GM18951 (cell line): ENCODE results near the gene PRSS50.

ENCODE experiments used
- POLR2A ChIP-seq: IDR thresholded peaks from 4 replicates; pipeline ENCODE4 v1.6.1; 2011; ENCODE audit warnings: mild to moderate bottlenecking; ENCODE audit not compliant: insufficient read length, insufficient read depth; ENCODE audit errors: extremely low read depth
- in situ Hi-C: fragments of 300-500 bp; cut with MboI; formaldehyde crosslinking; loops from one replicate; pipeline ENCODE4 v1.12.0; 2022; ENCODE audit warnings: low sequenced_read_pairs, mixed read lengths, inconsistent platforms; ENCODE audit not compliant: unreplicated experiment

PRSS50 gene

DNA sequence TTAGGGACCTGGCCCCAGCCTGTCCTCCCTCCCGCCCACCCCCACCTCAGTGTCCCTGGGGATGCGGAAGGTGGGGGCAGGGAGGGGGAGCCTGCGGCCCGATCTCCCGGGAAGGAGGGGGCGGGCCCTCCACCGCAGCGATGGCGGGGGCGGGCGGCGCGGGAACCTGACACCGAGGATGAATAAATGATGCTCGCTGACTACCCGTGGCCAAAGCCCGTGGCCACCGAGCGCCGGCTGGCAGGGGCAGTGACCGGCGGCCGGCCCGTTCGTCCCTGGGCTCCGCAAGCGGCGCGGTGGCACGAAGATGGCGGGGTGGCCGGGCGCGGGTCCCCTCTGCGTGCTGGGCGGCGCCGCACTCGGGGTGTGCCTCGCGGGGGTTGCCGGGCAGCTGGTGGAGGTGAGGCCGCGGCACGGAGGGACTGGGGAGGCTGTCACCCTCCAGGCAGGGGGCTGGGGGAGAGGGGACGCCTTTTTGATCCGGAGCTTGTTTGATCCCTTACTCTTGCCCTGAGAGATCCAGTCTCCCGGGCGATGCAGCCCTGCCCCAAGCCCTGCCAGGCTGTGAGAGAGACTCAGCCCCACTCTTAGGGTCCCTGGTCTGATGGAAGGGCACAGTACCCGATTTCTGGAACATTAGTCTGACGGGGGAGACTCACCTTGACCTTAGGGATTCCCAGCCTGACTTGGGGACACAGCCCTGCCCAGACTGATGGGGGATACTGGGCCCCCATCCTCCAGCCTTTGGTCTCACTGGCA lies 16.3 kb downstream of the PRSS50 start, which contains the start of gene TMIE:
Gene TMIE, plus strand, starts transcription at position 212 of the 759 bp plus-strand sequence. Its CDS starts 96 bp downstream, at position 308.
- no peak for TF ChIP-seq POLR2A
- in situ Hi-C loops, result loop anchor here (25.0 kb wide), 1 partner anchor 636 kb away; no protein-coding TSS in a partner anchor

DNA sequence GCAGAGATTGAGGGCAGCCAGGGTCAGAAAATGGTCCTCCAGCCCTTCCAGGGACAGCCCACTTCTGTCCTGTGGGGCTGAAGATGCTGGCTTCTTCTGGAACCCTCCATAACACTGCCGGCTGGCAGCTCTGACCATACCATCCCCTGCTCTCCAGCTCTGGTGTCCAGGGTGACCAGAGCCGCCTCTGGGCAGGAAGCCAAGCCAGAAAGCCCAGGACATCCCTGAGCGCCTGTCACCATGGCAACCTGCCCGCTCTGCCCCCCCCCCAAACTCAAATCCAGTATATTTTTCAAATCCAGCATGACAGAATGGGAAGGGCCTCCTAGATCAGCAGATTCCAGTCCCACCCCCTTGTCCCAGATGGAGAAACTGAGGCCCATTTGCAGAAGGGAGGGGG lies 16.9 kb downstream of the PRSS50 start:
- in situ Hi-C loops, result loop anchor here (25.0 kb wide), 1 partner anchor 637 kb away; no protein-coding TSS in a partner anchor
- TF ChIP-seq POLR2A, result no peak

DNA sequence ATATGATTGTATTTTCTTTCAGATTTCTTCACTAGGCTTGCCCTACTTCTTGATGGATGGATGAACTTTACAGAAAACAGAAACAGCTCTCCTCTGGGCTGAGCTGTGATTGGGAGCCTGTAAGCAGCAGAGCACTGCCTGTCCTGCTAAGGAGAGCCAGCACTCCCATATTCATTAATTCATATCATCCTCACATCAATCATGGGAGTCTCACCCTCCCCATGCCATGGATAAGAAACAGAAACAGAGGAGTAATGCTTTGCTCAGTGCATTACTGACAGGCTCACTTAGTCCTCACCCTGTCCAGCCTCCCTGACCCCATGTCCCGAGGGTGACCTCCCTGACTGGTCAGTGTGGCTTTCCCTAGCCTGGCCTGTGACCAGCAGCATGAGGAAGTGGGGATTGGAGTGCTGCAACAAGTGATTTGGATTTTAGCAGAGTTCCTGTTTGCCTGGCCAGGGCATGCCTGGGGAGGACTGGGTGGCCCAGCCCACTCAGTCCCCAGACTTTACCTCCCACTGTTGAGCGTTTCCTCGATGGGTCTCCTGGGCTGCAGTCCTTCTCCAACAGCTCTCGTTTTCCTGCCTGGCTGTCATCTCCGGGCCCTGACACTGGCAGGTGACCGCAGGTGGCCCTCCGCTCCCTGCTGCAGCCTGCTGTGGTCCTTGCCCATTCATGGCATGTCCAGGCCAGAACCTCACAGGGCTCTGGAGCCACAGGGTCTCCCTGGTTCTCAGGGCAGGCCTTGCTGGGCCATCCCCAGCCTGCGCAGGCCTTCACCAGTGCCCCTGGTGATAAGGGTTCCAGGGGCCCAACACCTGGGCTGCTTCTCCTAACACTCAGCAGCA lies 17.8 kb downstream of the PRSS50 start:
- in situ Hi-C loops, result loop anchor here (25.0 kb wide), 1 partner anchor 637 kb away; no protein-coding TSS in a partner anchor
- TF ChIP-seq POLR2A, result no peak

DNA sequence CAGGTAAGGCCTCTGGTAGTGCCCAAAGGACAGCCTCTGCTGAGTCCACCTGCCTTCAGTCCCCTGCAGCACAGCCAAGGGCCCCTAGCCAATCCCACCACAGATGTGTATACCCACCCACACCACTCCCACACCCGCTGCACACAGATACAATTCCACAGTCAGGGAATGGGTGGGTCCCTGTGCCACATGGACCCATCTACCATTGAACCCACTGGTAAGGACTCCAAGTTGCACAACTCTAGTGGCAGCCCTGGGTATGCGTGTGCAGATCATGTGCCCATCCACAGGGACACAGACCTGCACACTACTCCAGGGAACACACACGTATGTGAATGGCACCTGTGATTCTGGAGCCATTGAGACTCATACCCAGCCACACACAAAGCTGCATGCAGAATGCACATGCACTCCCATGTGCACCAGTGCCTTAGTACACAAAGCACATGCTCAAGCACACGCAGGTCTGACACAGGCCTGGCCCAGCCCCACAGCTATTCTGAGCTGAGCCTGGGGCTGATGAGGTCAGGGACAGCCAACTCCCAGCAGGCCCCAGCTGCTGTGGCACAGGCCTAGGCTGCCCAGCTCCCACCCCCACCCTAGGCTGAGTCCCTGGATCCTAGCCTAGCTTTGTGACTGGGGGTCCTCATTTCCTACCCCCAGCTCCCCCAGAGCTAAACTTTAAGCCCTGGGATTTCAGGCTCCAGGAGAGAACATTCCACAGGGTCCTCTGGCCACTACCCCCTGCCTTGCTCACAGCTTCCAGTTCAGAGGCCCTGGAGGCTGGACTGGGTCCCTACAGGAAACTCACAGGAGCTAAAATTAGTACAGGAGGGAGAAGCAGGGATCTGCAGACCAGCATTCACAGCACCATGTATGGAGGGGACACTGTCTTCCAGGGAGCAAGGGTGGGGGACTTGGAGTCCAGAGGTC lies 21.4 kb downstream of the PRSS50 start:
- in situ Hi-C loops, result no loop called here
- no peak for TF ChIP-seq POLR2A

DNA sequence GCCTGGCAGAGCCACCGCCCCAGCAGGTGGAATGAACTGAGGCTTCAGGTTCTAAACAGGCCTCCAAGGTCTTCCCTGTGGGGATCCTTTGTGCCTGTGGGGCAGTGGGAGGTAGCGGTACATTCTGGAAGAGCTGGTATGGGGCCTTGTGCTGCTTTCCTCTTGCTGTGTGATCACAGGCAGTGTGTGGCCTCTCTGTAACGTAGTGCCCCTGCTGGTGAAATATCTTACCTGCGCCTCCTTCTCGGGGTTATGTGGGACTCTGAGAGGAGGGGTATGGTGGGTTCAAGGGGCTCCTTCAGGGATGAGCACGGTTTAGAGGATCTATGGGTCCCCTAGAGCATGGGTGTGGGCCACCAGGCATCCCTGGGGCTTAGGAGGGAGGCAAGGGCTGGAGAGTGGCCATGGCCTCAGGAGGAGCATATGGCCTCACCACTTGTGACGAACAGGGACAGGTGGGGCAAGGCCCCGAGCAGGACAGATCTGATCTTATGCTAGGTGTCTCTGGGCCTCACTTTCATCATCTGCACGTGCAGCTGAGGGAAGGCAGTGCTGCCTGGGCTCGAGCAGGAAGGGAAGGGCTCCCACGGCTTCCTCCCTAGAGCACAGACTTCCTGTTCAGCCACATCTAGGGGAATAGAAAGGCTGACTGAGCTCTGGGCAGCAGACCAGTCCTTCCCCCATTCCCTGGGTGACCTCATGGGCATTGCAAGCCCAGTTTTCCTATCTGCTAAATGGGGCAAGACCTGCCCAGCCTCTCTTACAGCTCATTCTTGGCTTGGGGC lies 22.3 kb downstream of the PRSS50 start:
- TF ChIP-seq POLR2A, result no peak
- in situ Hi-C loops, result no loop called here

DNA sequence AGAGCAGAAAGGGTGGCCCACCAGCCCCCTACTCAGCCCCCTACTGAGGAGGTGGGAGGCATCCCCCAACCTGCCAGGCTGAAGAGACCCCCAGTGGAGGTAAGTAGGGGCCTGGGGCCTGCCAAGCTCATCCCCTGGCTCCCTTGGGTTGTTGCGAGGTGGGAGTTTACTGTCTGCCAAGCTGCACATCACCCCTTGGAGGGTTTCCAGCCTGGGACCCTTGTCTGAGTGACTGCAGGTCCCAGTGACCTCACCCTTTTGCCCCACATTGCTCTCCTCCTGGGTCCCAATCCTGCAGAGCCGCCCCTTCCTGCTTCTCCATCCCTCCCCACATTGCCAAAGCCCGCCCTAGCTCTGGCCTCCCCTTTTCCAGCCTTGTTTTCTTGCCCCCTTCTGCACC lies 23.1 kb downstream of the PRSS50 start:
- TF ChIP-seq POLR2A, result no peak
- in situ Hi-C loops, result no loop called here

DNA sequence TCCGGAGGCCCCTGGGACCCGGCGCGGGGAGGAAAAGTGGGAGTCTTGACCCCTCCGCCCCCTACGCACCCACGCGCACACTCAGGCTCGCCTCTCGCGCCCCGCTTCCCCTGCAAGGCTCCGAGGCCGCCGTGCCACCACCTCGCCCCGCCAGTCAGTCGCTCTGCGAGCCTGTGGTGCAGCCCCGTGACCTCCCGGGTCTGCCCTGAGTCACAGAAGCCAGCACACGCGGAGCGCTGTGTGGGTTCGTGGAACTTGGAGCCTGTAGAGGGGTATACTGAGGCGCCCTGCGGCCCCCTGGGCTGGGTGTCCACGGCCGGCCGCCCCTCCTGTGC lies 23.8 kb downstream of the PRSS50 start:
- no peak for TF ChIP-seq POLR2A
- in situ Hi-C loops, result no loop called here

DNA sequence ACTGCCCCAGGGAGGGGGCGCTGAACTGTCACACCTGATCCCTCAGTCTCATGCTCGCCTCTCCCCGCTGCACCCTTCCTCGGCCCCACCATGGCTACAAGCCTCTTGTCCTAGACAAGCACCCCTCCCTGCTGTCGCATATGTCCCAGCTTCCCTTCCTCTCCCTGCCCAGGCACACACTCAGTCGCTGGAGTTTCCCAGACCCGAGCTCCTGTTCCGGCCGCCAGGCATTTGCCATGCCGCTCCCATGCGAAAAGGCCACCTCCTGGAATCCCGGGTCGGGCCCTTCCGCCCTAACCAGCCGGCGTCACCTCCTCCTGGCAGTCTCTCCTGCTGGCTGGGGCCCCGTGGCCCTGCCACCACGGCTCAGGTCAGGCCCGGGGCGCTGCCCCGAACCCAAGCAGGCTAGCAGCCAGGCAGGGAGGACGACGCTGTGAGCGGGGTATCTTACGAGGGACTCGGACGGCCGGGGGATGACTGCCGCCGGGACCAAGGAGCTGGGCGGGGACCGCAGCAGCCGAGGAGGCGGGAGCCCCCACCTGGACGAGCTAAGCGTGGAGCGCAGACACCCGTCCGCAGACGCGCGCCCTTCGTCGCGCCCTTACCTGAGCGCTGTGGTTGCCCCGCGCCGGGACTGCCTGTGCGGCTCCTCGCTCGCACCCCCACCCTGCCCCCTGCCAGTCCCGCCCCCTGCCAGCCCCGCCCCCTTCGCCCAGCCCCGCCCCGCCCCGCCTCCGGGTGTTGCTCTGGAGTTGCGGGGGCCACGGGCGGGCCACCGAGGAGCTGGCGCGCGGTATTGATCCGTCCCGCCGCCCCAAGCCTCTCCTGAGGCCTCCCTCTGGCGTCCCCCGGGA lies 24.4 kb downstream of the PRSS50 start, which contains the start of gene ALS2CL:
Gene ALS2CL, minus strand, starts transcription at position 642 of the 854 bp plus-strand sequence. CDS start 4,239 bp downstream, outside the sequence.
- no peak for TF ChIP-seq POLR2A
- in situ Hi-C loops, result no loop called here

DNA sequence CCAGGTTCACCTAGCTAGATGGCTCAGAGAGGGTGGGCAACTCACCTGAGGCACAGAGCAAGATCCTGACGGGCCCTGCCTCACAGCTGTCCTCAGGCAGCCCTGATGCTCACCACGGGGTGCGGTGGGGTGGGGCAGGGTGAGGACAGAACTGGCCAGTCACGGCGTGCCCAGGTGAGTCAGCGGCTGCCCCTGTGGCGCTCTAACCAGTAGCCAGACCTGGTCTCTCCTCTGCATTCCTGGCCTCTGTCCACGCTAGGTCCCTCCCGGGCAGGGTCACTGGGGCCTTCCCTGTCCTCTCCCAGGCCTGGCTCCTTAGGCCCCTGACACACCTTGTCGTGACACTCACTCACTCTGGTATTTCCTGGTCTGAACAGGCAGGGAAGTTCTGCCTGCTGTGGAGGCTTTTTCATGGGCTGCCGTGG lies 25.1 kb downstream of the PRSS50 start:
- in situ Hi-C loops, result no loop called here
- no peak for TF ChIP-seq POLR2A

DNA sequence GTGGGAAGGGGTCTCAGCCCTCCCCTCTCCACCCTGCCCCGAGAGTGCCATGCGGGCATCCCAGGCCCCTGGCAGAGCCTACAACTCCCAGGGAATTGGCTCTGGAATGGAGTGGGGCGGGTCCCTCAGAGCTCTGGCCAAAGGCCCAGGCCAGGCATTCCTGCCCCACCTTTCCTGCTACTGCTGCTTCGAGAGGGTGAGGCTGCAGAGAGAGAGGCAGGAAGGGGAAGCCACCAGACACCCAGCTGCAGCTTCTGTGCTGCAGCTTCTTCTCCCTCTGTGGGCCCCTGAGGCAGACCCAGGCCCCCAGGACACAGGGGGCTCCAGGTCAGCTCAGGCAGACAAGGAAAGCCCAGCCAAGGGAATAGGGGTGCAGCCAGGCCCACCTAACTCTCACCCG lies 26.9 kb downstream of the PRSS50 start:
- in situ Hi-C loops, result no loop called here

DNA sequence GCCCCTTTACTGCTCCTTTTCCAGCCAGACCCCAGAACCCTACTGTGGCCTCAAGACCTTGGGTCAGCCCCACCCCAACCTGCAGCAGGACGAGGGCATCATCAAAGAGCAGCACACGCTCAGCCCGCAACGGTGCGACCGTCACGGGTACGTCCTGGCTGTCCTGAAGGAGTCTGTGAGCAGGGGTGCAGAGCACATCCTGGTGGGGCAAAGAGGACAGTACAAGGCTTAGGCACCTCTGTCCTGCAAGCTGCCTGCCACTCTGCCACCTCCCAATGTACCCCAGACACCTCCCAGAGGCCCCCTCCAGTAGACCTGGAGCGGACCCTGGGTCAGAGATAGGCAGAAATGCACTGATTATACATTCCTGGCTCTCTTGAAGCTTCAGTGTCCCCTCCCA lies 32.2 kb downstream of the PRSS50 start:
- in situ Hi-C loops, result no loop called here

More for the DNA sequence above, 26.9 kb downstream of the PRSS50 start:
- TF ChIP-seq POLR2A, result no peak

More for the DNA sequence above, 32.2 kb downstream of the PRSS50 start:
- TF ChIP-seq POLR2A, result no peak
